PFSK-1 (cell line): ENCODE results near the gene LMO3.

ENCODE experiments used
- FOXP2 ChIP-seq: optimal IDR thresholded peaks from 2 replicates; pipeline ENCODE3; 2011; ENCODE audit warnings: borderline replicate concordance, control low read depth, inconsistent platforms; ENCODE audit not compliant: insufficient read depth; ENCODE audit errors: extremely low read length, extremely low read depth
- POLR2AphosphoS5 ChIP-seq: IDR thresholded peaks from 2 replicates; pipeline ENCODE4 v1.6.1; 2012; ENCODE audit warnings: low read depth, mild to moderate bottlenecking, control low read depth, low read length, moderate library complexity
- REST ChIP-seq, 2 experiments: IDR thresholded peaks; 2 replicates each; pipeline versions ENCODE4 v1.6.1 to v1.8.0; 2011 to 2012; ENCODE audit warnings: low read depth in 2 of 2, low read length in 2 of 2, control low read depth in 1 of 2, inconsistent platforms in 1 of 2, mild to moderate bottlenecking in 1 of 2, moderate library complexity in 1 of 2; ENCODE audit not compliant: insufficient read depth in 1 of 2
- SIN3A ChIP-seq: IDR thresholded peaks from 2 replicates; pipeline ENCODE4 v1.6.1; 2012; ENCODE audit warnings: mild to moderate bottlenecking, low read length, moderate library complexity, borderline replicate concordance; ENCODE audit not compliant: insufficient read depth
- TAF1 ChIP-seq: IDR thresholded peaks from 2 replicates; pipeline ENCODE4 v1.6.1; 2012; ENCODE audit warnings: low read length, control low read depth, borderline replicate concordance; ENCODE audit not compliant: insufficient read depth

Gene LMO3

GRCh38 chr12:16585781-16586180 is 20.2 kb downstream of the LMO3 start:
- no peak for TF ChIP-seq TAF1
- no peak for TF ChIP-seq SIN3A
- no peak for TF ChIP-seq POLR2AphosphoS5
- TF ChIP-seq FOXP2 = no peak
- TF ChIP-seq REST (IDR thresholded peaks at IDR 0.05; ENCODE audit: insufficient read depth in 1 of 2, low read depth in 2 of 2, low read length in 2 of 2) = no peak

- TF ChIP-seq REST (IDR thresholded peaks at IDR 0.05; ENCODE audit: insufficient read depth in 1 of 2, low read depth in 2 of 2, low read length in 2 of 2) (no peak), FOXP2 (no peak), TAF1 (no peak), POLR2AphosphoS5 (no peak), SIN3A (no peak)
Observed at GRCh38 chr12:16583969-16584745, 21.8 kb downstream of the LMO3 start.

GRCh38 chr12:16581416-16581815 is 24.5 kb downstream of the LMO3 start:
- TF ChIP-seq REST (IDR thresholded peaks at IDR 0.05; ENCODE audit: insufficient read depth in 1 of 2, low read depth in 2 of 2, low read length in 2 of 2) = no peak
- no peak for TF ChIP-seq FOXP2
- no peak for TF ChIP-seq TAF1
- no peak for TF ChIP-seq SIN3A
- TF ChIP-seq POLR2AphosphoS5 = no peak

- TF ChIP-seq POLR2AphosphoS5 (no peak), FOXP2 (no peak), SIN3A (no peak), TAF1 (no peak), REST (IDR thresholded peaks at IDR 0.05; ENCODE audit: insufficient read depth in 1 of 2, low read depth in 2 of 2, low read length in 2 of 2) (no peak)
Observed at GRCh38 chr12:16579041-16579440, 26.9 kb downstream of the LMO3 start.

GRCh38 chr12:16573398-16574077 is 32.4 kb downstream of the LMO3 start:
- TF ChIP-seq TAF1 (no peak), REST (IDR thresholded peaks at IDR 0.05; ENCODE audit: insufficient read depth in 1 of 2, low read depth in 2 of 2, low read length in 2 of 2) (no peak), FOXP2 (no peak), POLR2AphosphoS5 (no peak), SIN3A (no peak)
